ENCODE data around the gene SLC9A5. TPM values are rescaled to one million over a fixed set of nuclear protein-coding genes. Genes with fewer than 3 reads are reported as not detected.

The SLC9A5 gene
- total RNA-seq, 2 experiments from 2014 or later: 2.7 to 4.2 TPM

DNA sequence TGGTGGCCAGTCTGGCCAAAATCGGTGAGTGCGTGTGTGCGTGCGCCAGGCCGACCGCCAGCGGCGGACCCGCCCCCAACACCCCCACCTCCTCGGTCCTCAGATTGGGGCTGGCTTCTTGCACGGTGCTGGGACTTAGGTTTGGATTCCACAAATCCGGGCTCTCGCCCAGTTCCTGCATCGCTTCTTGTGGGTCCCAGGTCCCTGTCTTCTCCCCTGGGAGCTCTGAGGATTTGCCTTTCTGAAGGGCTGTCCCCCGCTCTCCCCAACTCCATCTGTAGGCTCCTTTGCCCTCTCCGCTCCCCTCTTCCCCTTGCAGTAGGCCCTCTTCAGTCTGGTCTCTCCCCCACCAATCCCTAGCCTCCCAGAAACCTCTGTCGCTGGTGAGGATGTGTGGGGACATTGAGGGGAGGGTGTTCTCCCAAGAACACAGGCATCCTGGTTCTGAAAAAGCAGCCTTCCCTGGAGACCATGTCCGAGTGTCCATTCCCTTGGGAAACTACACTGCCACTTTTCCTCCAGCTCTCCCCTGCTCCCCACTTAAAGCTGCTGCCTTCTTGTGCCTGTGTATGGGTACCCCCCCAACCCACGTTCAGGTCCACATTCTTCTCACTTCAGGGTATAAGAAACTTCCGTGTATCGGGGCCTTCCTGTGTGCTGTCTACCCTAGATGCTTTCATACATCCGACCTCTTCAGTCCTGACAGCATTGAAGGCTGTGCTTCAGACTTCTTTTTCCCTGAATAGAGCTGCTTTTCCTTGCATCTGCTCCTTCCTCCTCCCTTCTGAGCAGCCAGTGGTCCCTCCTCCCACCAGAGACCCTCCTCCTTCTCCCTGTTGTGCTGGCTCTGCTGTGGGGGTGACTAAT is 632 bp downstream of the SLC9A5 start:
- H3K4me3 ChIP-seq (ENCODE audit: low read depth, low read length, poor library complexity, severe bottlenecking): peak overlapping the region; percentile 86
- H3K4me2 ChIP-seq (ENCODE audit: low read length): peak overlapping the region; percentile 94
- DNase-seq (ENCODE audit: low spot score): no peak
- H3K79me2 ChIP-seq (ENCODE audit: insufficient read depth, low read depth, low read length): no peaks in the 10 kb centered on the region; the same call in 1 of the 2 replicates
- peaks cover 33% of the 10 kb centered on the region for H3K4me1 ChIP-seq (ENCODE audit: insufficient read depth, low read length, poor library complexity, severe bottlenecking)
- POLR2A ChIA-PET: interaction anchor here (0.7 to 1.7 kb wide), 2 partner anchors 11 to 24 kb away, joined by 3 to 6 read pairs; partner anchors contain the start of gene TMEM208
- no peaks in the 10 kb centered on the region for H4K20me1 ChIP-seq (ENCODE audit: insufficient read depth, low read length)
- H3K9me3 ChIP-seq (ENCODE audit: low read length): no peaks in the 10 kb centered on the region
- BruUV-seq (replicated peaks): no TSS peak
- intact Hi-C loops (cut with micrococcal nuclease; ENCODE audit: unreplicated experiment): no loop called here
- CTCF ChIA-PET (ENCODE audit: unreplicated experiment): interaction anchor here (0.5 to 1.0 kb wide), 2 partner anchors 9 to 23 kb away, joined by 3 read pairs; partner anchors contain the start of gene TMEM208
- H2AFZ ChIP-seq (ENCODE audit: low read length): no peak overlapping the region; the same call in 1 of the 2 replicates
- H3K36me3 ChIP-seq (ENCODE audit: insufficient read depth, low read length): no peaks in the 10 kb centered on the region
- no peak overlapping the region for H3K27ac ChIP-seq (ENCODE audit: low read depth, low read length, poor library complexity, severe bottlenecking)
- TF ChIP-seq EZH2phosphoT487 (IDR thresholded peaks at IDR 0.05; ENCODE audit: borderline replicate concordance, low read depth, low read length): no peak
- TF ChIP-seq, protein P1, sequence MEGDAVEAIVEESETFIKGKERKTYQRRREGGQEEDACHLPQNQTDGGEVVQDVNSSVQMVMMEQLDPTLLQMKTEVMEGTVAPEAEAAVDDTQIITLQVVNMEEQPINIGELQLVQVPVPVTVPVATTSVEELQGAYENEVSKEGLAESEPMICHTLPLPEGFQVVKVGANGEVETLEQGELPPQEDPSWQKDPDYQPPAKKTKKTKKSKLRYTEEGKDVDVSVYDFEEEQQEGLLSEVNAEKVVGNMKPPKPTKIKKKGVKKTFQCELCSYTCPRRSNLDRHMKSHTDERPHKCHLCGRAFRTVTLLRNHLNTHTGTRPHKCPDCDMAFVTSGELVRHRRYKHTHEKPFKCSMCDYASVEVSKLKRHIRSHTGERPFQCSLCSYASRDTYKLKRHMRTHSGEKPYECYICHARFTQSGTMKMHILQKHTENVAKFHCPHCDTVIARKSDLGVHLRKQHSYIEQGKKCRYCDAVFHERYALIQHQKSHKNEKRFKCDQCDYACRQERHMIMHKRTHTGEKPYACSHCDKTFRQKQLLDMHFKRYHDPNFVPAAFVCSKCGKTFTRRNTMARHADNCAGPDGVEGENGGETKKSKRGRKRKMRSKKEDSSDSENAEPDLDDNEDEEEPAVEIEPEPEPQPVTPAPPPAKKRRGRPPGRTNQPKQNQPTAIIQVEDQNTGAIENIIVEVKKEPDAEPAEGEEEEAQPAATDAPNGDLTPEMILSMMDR (conservative IDR thresholded peaks at IDR 0.05; ENCODE audit: low read length): no peak
- H3K9me2 ChIP-seq (ENCODE audit: insufficient read depth, low read length): no peaks in the 10 kb centered on the region

DNA sequence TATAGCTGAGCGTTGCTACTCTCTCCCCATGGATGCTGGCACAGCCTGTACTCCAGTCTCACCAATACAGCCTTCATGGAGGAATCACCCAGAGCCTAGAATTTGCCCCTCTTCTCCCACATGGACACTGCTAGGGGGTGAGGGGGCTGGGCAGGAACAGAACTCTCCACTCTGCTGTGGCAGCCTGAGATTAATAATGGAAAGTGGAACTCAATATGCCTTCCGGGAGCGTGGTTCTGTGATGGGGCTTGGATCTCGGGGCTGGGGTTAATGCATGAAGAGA is 1.2 kb downstream of the SLC9A5 start:
- H3K4me3 ChIP-seq (ENCODE audit: low read depth, low read length, poor library complexity, severe bottlenecking): no peak overlapping the region
- H3K4me2 ChIP-seq (ENCODE audit: low read length): no peak overlapping the region; the same call in 1 of the 2 replicates
- BruUV-seq (replicated peaks): no TSS peak

More for the DNA sequence above, 1.2 kb downstream of the SLC9A5 start:
- Histone ChIP-seq H2AFZ (ENCODE audit: low read length) (no peak overlapping the region), H3K4me1 (ENCODE audit: insufficient read depth, low read length, poor library complexity, severe bottlenecking) (peaks cover 28% of the 10 kb centered on the region), H3K9me2 (ENCODE audit: insufficient read depth, low read length) (no peaks in the 10 kb centered on the region), H3K36me3 (ENCODE audit: insufficient read depth, low read length) (no peaks in the 10 kb centered on the region), H3K9me3 (ENCODE audit: low read length) (no peaks in the 10 kb centered on the region), H3K27ac (ENCODE audit: low read depth, low read length, poor library complexity, severe bottlenecking) (no peak overlapping the region), H3K79me2 (ENCODE audit: insufficient read depth, low read depth, low read length) (no peaks in the 10 kb centered on the region; the same call in 1 of the 2 replicates), H4K20me1 (ENCODE audit: insufficient read depth, low read length) (no peaks in the 10 kb centered on the region)
- POLR2A ChIA-PET: interaction anchor here (0.9 to 1.7 kb wide), 2 partner anchors 24 kb away, joined by 3 to 6 read pairs; partner anchors contain the start of gene TMEM208
- TF ChIP-seq, protein P1 (conservative IDR thresholded peaks at IDR 0.05; ENCODE audit: low read length): no peak
- no peak for TF ChIP-seq EZH2phosphoT487 (IDR thresholded peaks at IDR 0.05; ENCODE audit: borderline replicate concordance, low read depth, low read length)
- intact Hi-C loops (cut with micrococcal nuclease; ENCODE audit: unreplicated experiment): no loop called here
- DNase-seq (ENCODE audit: low spot score): no peak
- CTCF ChIA-PET (ENCODE audit: unreplicated experiment): interaction anchor here (0.5 kb wide), 1 partner anchor 24 kb away, joined by 3 read pairs; the partner anchor contains the start of gene TMEM208

Data from OCI-LY7 (cell line).